Retina (tissue), 1 donor: ENCODE data around the gene UPK2.
A peak's percentile ranks its signal among the peaks of the same experiment; 100 is the strongest.
"Not testable (repeated sequence)": the region's sequence is repeated elsewhere in the genome, so short reads cannot be mapped to it uniquely, and the experiment has no call there.

Experiments used
- DNase-seq: peaks from one replicate; pipeline ENCODE4 v3.0.0-alpha.2; 2016

UPK2 gene

DNA sequence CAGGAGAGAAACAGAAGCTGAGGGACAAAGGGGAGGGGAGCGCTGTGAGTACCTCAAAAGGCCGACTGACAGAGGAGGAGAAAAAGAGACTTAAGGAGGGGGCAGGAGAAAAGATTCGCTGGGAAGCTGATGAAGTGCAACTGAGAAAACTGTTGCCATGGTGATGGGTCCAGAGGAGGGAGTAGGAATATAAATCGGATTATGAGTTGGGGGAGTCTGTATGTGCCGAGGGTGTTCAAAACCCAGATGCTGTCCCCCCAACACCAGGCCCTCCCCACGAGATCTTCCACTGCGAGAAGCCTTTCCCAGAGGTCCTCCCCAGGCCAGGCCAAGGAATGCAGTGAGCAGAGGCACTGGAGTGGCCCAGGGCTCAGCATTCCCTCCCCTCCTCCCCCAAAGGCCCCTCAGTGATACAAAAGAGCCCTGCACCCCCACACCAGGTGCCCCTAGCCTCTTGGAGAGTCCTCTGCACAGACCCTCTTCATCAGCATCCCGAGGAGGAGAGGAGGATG lies 16.6 kb upstream of the UPK2 start:
- peak; percentile 28 for DNase-seq

DNA sequence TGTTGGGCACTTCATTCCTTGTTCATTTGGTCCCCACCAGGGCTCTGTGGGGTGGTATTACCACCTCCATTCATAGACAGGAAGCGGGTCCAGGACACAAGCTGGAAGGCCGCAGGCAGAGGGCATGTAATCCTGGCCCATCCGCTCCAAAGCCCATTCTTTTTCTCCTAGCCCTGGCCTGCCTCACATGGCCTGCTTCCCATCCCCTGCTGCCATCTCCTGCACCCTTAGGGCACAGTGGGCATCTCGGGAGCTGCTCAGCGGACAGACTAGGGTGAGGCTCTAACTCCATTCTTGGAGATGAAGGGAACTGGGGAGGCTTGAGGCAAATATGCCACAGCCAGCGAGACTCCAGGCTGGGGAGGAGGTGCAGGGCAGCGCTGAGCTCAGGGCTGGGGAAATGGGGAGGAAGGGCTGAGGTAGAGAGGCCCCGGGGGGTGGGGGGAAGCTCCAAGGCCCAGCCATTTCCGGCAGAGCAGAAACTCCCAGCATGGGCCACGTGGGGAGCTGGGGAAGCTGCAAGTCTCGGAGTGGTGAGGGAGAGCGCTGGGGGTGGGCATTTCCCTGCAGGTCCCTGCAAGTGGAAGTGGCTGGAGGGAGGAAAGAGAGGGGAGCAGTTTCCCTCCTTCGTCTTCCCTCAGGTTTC lies 16.0 kb upstream of the UPK2 start:
- peak; percentile 37 for DNase-seq

DNA sequence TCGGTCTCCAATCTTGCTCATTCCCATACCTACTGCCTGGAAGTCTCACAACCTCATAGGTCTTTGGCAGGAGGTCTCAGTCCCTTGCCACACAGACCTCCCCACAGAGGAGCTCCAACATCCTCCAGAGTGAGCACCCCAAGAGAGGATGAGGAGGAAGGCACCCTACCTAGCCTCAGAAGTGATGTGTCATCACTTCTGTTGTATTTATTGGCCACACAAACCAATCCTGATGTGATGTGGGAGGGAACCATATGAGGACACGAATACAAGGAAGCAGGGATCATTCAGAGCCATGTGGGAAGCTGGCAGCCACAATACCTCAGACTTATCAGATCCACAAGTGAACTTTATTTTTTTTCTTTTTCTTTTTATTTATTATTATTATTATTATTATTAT lies 9.0 kb upstream of the UPK2 start:
- no peak for DNase-seq

DNA sequence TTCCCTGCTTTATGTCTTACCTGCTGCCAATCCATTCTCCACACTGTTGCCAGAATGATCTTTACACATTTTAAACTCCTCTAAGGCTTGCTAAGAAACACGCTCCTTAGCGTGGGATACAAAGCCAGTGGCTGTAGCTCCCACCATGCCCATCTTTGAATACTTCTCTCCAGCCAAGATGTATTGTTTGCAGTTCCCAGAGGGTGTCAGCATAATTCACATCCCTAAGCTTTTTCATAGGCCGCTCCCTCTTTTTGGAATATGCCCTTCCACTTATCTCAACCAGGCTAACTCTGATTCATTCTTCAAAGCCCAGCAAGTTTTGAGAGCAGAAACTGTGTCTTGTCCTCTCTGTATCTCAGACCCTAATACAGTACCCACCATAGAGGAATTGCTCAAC lies 8.1 kb upstream of the UPK2 start:
- DNase-seq, result no peak

DNA sequence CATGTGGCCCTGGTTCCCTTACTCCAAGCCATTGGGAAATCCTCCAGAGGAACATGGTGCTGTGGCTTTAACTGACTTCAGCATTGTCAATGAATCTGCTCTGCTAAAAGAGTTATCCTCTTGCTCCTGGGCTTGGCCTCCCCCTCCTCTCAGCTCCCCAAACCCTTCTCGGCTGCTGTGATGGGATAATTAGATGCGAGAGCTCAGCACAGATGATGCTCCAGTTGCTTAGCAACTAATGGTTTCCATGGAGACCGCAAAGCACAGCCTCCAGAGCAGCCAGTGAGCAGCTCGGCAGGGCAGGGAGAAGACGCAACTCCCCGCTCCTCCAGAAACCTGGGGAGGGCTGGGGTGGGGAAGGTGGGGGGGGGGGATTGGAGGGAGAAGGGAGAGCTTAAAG lies 2.8 kb upstream of the UPK2 start:
- DNase-seq, result peak; percentile 89

DNA sequence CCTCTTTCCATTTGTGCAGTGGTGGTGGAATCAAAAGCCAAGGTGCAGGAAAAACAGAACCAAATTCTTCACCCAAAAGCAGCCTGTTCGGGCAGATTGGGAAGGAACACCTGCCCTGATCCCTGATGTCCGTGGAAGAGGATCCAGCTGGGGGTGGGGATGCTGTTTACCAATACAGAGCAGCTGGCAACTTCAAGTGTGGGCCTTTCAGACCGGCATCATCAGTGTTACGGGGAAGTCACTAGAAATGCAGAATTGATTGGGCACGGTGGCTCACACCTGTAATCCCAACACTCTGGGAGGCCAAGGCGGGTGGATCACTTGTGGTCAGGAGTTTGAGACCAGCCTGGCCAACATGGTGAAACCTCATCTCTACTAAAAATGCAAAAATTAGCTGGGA lies 2.1 kb upstream of the UPK2 start:
- not testable (repeated sequence) for DNase-seq

DNA sequence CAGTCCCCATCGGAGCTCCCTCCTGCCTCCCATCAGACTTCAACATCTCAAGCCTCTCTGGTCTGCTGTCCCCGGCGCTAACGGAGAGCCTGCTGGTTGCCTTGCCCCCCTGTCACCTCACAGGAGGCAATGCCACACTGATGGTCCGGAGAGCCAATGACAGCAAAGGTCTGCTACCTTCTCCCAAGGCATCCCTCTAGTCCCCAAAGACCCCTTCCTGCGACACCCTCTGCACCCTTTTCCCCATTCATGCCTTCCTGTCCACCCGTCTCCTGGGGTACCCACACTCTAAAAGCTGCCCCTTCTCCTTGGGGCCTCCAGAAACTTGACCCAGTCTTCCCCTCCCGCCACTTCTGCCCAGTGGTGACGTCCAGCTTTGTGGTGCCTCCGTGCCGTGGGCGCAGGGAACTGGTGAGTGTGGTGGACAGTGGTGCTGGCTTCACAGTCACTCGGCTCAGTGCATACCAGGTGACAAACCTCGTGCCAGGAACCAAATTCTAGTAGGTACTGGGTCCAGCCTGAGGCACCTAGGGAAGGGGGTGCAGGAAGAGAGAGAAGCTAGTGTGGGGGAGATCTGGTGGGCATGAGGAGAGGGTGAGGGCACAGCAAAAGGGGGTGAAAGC lies 860 bp downstream of the UPK2 start:
- DNase-seq, result no peak

DNA sequence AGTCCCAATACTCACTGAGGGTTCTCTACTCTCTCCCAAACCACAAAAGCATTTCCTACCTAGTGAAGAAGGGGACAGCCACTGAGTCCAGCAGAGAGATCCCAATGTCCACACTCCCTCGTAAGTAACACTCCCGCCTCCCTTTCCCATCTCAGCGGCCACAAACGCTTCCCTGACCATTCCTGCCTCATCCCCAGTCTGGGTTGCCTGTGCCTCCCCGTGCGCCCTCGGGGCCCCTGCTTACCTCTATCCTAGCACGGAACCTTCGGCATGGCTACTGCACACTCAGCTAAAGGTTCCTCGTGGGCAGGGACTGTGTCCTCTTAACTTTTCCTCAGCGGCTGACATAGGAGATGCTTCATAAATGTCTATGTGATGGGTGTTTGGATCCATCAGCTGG lies 1.5 kb downstream of the UPK2 start:
- DNase-seq, result no peak

DNA sequence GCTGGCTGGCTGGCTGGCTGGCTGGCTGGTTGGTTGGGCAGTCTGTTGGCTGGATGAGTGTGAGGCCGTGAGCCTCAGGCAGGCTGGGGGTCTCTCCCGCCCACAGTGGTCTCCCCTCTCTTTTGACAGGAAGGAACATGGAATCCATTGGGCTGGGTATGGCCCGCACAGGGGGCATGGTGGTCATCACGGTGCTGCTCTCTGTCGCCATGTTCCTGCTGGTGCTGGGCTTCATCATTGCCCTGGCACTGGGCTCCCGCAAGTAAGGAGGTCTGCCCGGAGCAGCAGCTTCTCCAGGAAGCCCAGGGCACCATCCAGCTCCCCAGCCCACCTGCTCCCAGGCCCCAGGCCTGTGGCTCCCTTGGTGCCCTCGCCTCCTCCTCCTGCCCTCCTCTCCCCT lies 1.9 kb downstream of the UPK2 start:
- no peak for DNase-seq

DNA sequence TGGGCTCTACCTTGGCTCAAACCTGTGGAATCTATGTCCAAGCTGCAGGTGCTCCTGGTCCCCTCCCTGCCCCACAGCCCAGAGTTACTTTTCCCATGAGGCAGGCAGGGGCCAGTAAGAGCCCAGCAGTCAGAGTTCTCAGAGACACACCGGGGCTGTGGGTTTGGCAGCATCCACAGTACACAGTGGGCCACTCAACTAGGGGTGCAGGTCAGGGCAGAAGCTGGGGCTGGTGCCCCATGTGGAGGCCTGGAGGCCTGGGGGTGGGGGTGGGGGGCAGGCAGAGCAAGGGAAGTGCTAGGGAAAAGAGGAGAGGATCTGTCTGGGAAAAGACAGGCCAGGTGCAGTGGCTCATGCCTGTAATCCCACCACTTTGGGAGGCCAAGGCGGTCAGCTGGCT lies 2.5 kb downstream of the UPK2 start:
- no peak for DNase-seq

DNA sequence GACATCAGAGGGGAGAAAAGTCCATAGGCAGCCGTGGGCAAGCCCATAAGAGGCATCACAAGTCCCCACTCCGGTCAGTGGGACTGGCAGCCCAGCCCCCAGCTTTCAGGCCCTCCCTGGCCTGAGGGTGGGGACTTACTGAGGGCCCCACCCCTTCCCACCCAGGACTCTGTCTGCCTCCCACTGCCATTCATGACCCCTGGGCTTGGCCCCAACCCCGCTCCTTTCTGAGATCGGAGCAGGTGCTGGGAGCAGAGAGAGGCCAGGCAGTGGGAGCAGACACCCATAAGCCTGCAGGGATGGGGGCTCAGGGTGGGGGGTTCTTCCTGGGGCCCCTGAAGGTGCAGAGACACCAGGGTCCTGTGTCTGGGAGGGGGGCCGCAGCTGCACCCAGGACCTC lies 5.1 kb downstream of the UPK2 start:
- DNase-seq, result no peak

DNA sequence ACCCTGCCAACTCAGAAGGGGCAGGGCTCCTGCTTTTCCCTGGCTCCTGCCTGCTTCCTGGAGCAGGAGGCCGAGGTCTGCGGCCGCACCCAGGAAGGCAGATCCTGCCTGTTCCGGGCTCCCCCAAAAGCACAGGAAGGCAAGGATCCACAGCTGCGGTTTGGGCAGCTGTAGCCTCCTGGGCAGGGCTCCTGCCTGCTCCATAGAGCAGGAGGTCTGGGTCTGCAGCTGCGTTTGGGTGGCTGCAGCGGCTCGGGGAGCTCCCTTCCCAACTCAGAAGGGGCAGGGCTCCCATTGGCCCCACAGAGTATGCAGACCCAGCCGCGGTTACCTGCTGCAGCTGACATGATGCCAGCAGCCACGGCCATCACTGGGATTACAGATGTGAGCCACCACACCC lies 5.5 kb downstream of the UPK2 start:
- no peak for DNase-seq

DNA sequence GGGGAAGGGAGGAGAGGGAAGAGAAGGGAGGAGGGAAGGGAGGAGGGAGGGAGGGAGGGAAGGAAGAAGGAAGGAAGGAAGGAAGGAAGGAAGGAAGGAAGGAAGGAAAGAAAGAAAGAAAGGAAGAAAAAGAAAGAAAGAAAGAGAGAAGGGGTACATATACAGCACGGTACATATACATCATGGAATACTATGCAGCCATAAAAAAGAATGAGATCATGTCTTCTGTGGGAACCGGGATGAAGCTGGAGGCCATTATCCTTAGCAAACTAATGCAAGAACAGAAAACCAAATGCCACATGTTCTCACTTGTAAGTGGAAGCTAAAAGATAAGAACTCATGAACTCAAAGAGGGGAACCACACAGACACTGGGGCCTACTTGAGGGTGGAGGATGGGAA lies 13.4 kb downstream of the UPK2 start:
- not testable (repeated sequence) for DNase-seq

DNA sequence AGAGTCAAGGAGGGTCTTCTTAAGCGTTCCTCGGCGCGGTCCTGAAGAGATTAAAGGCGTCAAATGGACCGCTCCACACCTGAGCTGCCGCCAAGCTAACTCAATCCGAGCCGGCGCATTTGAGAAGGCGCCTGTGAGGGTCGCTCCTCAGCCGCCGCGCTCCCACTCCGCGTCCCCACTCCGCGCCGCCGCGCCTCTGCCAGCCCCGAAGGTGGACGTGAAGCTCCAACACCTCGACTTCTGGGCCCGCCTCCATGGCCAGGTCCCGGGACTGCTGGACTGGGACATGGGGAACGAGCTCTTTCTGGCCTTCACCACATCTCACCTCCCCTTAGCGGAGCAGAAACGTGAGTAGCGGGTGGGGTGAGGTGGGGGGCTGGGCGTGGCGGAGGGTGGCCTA lies 15.5 kb downstream of the UPK2 start, which contains the start of gene FOXR1:
Gene FOXR1 (plus strand): TSS at position 116 of the 400 bp plus-strand sequence. CDS start 171 bp downstream, at position 287.
- no peak for DNase-seq

DNA sequence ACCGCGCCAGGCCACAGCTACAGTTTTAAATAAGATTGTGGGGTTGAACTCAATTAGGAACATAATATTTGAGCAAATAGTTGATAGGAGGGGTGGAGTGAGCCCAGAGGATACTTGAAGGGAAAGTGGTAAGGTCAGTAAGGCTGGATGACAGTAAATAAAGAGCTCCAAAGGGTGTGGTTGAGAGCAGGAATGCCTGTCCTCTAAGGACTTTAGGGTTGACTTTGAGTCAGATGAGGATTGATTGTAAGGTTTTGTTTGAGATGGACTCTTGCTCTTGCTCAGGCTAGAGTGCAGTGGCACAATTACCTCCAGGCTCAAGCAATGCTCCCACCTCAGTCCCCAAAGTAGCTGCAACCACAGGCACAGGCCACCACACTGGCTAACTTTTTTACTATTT lies 17.9 kb downstream of the UPK2 start:
- no peak for DNase-seq

DNA sequence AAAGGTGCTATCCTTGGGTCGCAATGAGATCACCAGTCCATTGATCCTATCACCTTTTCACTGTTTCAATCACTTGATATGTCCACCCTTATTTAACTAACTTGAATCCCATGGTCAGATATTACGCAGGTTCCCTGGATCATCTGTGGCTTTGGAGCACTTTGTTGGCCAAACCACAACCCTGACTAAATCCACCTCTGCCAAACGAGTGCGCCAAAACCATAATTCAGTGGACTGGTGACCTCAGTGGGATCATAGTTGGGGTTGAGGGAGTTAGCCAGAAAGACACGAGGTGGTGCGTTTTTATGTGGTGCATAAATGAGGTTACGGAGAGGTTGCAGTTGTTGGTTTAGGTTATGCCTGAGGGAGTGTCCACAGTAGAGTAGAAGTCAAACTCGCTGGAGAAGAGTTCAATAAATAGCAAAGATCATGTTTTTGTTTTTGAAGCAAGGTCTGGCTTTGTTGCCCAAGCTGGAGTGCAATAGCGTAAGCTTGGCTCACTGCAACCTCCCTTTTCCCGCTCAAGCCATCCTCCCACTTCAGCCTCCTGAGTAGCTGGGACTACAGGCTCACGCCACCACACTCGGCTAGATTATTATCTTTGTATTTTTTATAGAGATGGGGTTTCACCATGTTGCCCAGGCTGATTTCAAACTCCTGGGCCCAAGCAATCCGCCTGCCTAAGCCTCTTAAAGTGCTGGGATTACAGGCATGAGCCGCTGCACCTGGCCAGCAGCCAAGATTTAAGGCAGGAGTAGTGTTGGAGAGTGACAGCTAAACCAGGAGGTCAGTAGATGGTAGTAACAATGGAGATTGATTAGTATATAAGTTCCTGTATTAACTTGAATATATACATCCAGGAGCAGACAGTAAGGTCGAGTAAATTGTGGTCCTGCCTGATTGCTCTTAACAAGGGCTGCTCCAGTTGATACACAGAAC lies 19.9 kb downstream of the UPK2 start:
- no peak for DNase-seq

DNA sequence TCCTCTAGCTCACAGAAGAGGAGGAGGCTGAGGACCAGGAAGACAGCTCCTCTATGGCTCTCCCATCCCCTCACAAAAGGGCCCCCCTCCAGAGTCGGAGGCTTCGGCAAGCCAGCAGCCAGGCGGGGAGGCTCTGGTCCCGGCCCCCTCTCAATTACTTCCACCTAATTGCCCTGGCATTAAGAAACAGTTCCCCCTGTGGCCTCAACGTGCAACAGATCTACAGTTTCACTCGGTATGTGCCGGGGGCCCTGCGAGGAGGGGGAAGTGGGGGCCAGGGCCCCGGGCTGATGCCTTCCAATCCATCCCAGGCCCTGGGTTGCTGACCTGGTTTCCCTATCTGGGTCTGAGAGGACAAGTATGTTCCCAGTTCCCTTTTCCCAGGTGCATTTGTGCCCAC lies 23.3 kb downstream of the UPK2 start:
- peak; percentile 60 for DNase-seq

DNA sequence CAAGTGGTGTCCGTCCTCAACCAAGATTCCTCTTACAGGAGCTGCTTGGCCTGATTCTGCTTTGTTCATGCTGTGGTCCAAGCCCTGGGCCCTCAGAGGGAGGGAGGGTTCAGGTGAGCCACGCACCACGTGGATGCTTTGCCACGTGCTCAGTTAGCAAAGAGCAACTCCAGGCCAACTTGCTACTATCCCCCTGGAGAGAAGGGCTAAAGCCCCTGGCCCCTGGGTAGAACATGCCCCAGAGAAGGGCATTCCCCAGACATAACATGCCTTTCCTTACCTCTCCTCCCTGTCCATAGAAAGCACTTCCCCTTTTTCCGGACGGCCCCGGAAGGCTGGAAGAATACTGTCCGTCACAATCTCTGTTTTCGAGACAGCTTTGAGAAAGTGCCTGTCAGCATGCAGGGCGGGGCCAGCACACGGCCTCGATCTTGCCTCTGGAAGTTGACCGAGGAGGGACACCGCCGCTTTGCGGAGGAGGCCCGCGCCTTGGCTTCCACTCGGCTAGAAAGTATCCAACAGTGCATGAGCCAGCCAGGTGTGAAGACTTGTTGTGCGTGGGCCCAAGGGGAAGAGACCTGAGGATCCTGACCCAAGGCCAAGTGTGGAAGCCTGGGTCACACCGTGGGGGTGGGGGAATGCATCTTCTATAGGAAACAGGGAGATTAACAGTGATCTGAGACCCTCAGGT lies 24.2 kb downstream of the UPK2 start:
- peak; percentile 51 for DNase-seq

DNA sequence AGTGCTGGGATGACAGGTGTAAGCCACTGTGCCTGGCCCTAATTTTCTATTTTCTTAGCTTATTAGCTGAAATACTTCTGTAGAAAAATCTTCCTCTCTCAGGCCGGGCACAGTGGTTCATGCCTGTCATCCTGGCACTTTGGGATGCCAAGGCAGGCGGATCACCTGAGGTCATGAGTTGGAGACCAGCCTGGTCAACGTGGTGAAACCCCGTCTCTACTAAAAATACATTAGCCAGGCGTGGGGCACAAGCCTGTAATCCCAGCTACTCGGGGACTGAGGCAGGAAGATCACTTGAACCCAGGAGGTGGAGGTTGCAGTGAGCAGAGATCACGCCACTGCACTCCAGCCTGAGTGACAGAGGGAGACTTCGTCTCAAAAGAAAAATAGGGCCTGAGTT lies 28.2 kb downstream of the UPK2 start:
- DNase-seq, result not testable (repeated sequence)

DNA sequence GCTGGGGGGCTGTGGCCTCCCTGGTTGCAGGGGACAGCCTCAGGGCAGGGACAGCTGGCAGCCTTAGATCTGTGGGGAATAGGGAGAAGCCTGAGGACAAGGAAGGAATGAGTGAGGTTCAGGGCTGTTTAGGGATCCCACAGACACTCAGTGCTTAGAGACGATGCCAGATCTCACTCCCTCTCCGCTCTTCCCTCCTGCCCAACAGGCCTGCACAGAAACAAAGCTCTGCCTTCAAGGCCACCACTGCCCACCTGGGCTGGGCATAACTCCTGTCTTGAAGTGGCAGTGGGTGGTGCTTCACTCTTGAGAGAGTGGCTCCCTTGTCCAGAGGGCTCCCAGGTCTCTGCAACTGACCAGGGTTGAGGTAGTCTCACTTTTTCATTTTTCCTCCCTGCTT lies 28.7 kb downstream of the UPK2 start:
- DNase-seq, result no peak

DNA sequence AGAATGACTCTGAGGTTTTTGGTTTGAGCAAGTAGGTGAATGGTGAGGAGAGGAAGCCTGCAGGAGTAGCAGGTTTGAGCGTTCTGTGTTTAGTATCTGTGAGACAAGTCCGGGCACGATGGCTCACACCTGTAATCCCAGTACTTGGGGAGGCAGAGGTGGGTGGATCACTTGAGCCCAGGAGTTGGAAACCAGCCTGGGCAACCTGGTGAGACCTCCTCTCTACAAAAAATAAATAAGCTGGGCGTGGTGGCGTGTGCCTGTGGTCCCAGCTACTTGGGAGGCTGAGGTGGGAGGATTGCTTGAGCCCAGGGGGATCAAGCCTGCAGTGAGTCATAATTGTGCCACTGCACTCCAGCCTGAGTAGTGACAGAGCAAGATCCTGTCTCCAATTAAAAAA lies 32.2 kb downstream of the UPK2 start:
- DNase-seq, result no peak

DNA sequence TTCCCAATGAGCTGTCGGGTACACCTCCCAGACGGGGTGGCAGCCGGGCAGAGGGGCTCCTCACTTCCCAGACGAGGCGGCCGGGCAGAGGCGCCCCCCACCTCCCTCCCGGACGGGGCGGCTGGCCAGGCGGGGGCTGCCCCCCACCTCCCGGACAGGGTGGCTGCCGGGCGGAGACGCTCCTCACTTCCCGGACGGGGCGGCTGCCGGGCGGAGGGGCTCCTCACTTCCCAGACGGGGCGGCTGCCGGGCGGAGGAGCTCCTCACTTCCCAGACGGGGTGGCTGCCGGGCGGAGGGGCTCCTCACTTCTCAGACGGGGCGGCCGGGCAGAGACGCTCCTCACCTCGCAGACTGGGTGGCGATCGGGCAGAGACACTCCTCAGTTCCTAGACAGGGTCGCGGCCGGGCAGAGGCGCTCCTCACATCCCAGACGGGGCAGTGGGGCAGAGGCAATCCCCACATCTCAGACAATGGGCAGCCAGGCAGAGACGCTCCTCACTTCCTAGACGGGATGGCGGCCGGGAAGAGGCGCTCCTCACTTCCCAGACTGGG lies 35.5 kb downstream of the UPK2 start:
- DNase-seq, result not testable (repeated sequence)
